ENCODE results near the gene KRTAP15-1. TPM values are rescaled to one million over a fixed set of nuclear protein-coding genes. Genes with fewer than 3 reads are reported as not detected.

The KRTAP15-1 gene
- total RNA-seq, 2 donors from 2014 or later = not detected

DNA sequence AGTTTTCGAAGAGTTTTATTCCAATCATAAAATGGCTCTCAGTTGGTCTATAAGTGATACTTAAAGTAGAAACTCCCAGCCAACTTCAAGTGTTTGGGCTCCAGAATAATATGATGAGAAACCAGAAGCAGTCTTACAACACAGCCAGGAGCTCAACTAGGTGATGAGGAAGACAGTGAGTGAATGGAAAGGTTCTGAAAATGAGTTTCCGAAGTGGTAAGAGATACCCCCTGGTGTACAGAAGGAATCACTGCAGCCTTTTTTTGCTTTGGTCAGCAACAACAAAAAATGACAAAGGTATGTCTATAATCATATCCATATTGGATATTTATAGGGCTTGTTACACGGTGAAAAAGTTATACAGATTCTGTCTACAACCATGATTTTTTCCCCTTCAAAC lies 23.6 kb downstream of the KRTAP15-1 start:
- Mint-ChIP-seq H3K27me3 (no peaks in the 10 kb centered on the region), H3K4me3 (no peak overlapping the region), H3K9me3 (peaks cover 7% of the 10 kb centered on the region), H3K27ac (no peak overlapping the region), H3K4me1 (ENCODE audit: low read depth in 2 of 2) (no peaks in the 10 kb centered on the region), H3K36me3 (no peaks in the 10 kb centered on the region)
- DNase-seq (ENCODE audit: low spot score) = no peak
- ATAC-seq = no peak

DNA sequence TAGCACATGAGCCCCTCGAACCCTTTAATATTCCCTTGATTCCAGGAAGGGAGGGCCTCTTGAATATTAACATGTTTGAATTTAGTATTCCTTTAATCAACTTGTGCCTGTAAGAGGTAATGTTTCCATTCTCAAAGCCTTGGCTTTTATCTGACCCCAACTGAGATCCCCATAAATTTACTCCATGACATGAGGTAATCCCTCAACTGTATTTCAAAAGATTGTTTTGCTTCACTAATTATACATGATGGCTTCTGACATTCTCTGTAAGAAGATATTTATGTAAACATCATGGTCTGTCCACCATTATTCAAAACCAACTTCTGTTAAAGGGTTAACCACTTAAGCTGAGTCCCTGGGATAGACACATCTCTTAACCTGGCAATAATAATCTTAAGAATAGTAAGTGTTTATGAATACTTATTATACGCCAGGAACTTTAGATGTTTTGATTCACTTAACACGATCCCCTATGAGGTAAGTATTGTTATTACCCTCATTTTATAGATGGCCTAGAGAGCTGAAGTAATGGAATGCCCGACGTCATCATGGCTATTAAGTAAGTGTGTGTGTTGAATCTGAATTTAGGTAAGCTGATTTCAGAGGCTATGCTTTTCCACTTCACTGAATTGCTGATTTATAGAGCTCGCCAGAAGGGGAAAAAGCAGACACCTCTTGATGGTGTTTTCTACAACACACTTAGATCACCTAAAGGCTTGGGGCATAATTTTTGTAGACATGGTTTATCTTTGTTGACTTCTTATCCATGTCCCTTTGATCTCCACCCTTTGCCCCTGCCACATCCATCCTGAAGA lies 29.0 kb downstream of the KRTAP15-1 start:
- no peak for DNase-seq (ENCODE audit: low spot score)
- Mint-ChIP-seq H3K9me3 (peaks cover 13% of the 10 kb centered on the region), H3K4me3 (no peak overlapping the region), H3K27ac (no peak overlapping the region), H3K4me1 (ENCODE audit: low read depth in 2 of 2) (no peaks in the 10 kb centered on the region), H3K27me3 (no peaks in the 10 kb centered on the region), H3K36me3 (no peaks in the 10 kb centered on the region)
- no peak for ATAC-seq

DNA sequence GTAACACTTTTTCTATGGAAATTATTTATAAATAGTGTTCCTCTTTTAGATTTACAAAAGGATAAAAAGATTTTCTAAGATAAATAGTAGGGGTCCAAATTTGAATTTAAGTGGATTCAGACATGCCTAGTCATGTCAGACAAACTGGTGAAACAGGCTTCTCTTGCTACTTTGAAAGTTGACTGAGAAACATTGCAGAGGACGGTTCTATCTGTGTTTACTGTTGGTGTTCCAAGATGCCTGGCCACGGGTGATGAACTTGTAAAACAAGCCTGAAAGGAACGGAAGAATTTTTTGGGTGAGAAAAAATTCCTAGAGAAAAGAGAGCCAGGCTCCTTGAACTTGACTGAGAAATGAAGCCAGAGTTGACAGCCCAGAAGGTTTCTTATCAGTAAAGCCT lies 37.9 kb downstream of the KRTAP15-1 start:
- H3K27me3 Mint-ChIP-seq = no peaks in the 10 kb centered on the region
- H3K36me3 Mint-ChIP-seq = no peaks in the 10 kb centered on the region
- peaks cover 13% of the 10 kb centered on the region for H3K9me3 Mint-ChIP-seq
- H3K27ac Mint-ChIP-seq = no peak overlapping the region
- DNase-seq (ENCODE audit: low spot score) (no peak), ATAC-seq (no peak)
- H3K4me3 Mint-ChIP-seq = no peak overlapping the region
- H3K4me1 Mint-ChIP-seq (ENCODE audit: low read depth in 2 of 2) = no peaks in the 10 kb centered on the region

DNA sequence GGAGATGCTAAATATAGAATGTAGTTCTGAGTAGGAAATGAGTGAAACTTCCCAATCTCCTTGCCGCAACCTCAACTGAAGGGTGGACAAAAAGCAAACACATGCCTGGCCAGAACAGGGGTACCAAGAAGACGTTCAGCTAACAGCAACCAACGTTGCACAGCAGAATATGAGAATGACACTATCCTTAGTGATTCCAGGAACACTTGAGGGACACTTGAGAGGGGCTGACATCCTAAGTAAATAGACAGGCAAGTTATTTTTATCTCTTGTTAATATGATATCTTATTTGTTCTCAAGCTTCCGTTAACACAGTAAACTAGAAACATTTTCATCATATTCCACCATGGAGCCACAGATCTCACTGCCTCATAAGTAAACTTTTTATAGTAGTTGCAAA lies 39.2 kb downstream of the KRTAP15-1 start:
- ATAC-seq (no peak), DNase-seq (ENCODE audit: low spot score) (no peak)
- H3K9me3 Mint-ChIP-seq = peaks cover 13% of the 10 kb centered on the region
- H3K27ac Mint-ChIP-seq = no peak overlapping the region
- H3K36me3 Mint-ChIP-seq = no peaks in the 10 kb centered on the region
- H3K27me3 Mint-ChIP-seq = no peaks in the 10 kb centered on the region
- no peak overlapping the region for H3K4me3 Mint-ChIP-seq
- no peaks in the 10 kb centered on the region for H3K4me1 Mint-ChIP-seq (ENCODE audit: low read depth in 2 of 2)

DNA sequence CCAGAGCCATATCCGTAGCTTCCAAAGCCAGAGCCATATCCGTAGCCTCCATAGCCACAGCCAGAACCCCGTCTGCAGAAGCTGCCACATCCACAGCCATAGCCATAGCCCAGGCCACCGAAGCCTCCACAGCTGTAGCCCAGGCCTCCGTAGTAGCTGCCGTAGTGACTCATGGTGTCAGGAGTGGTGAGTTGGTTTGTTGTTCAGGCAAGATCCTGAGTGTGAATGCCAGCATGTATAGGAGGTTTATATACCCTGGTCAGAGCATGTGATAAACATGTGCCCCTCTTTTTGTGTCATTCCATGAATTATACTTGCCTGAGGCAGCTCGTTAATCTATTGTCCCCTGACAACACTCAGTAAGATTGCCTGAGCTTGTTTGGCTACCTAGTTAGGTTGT lies 40.1 kb downstream of the KRTAP15-1 start, which contains the start of gene KRTAP19-1:
Gene KRTAP19-1, minus strand, starts transcription at position 223 of the 400 bp plus-strand sequence. Its CDS starts 50 bp downstream, at position 173.
- no peaks in the 10 kb centered on the region for H3K36me3 Mint-ChIP-seq
- ATAC-seq (no peak), DNase-seq (ENCODE audit: low spot score) (no peak)
- no peaks in the 10 kb centered on the region for H3K27me3 Mint-ChIP-seq
- peaks cover 17% of the 10 kb centered on the region for H3K9me3 Mint-ChIP-seq
- H3K27ac Mint-ChIP-seq = no peak within 1 kb of the TSS
- no peaks in the 10 kb centered on the region for H3K4me1 Mint-ChIP-seq (ENCODE audit: low read depth in 2 of 2)
- H3K4me3 Mint-ChIP-seq = no peak within 1 kb of the TSS

DNA sequence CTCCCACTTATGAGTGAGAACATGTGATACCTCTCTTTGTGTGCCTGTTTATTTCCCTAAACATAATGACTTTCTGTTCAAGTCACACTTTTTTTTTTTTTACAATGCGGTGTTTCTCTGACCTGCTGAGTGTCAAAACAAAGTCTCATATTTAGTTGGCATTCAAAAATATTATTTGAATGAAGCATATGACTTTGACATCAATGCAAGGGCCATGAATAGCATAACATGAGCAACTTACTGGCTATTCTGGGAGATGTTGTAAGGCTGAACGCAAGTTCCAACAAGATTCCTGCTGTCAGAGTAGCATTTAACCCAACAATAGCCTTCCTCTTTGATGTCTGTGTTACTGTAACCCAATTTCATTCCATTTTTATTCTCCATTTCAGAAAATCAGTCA lies 42.1 kb downstream of the KRTAP15-1 start:
- no peak for ATAC-seq
- Mint-ChIP-seq H3K4me1 (ENCODE audit: low read depth in 2 of 2) (no peaks in the 10 kb centered on the region), H3K27ac (no peak overlapping the region), H3K27me3 (no peaks in the 10 kb centered on the region), H3K36me3 (no peaks in the 10 kb centered on the region), H3K4me3 (no peak overlapping the region), H3K9me3 (peaks cover 19% of the 10 kb centered on the region)
- no peak for DNase-seq (ENCODE audit: low spot score)

DNA sequence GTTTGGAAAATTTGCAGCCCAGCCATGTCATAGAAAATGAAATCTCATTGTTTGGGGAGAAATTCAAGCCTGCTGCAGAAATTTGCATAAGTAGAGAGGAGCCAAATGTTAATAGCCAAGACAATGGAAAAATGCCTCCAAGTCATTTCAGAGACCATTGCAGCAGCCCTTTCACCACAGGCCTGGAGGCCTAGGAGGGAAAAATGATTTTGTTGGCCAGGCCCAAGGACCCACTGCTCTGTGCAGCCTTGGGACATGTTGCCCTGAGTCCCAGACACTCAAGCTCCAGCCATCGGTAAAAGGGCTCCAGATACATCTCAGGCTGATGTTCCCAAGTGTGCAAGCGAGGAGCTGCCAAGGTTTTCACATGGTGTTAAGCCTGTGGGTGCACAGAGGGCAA lies 46.1 kb downstream of the KRTAP15-1 start:
- no peaks in the 10 kb centered on the region for H3K27me3 Mint-ChIP-seq
- ATAC-seq = no peak
- peaks cover 18% of the 10 kb centered on the region for H3K9me3 Mint-ChIP-seq
- H3K27ac Mint-ChIP-seq = no peak overlapping the region
- H3K4me3 Mint-ChIP-seq = no peak overlapping the region
- no peaks in the 10 kb centered on the region for H3K36me3 Mint-ChIP-seq
- H3K4me1 Mint-ChIP-seq (ENCODE audit: low read depth in 2 of 2) = no peaks in the 10 kb centered on the region
- DNase-seq (ENCODE audit: low spot score) = no peak

DNA sequence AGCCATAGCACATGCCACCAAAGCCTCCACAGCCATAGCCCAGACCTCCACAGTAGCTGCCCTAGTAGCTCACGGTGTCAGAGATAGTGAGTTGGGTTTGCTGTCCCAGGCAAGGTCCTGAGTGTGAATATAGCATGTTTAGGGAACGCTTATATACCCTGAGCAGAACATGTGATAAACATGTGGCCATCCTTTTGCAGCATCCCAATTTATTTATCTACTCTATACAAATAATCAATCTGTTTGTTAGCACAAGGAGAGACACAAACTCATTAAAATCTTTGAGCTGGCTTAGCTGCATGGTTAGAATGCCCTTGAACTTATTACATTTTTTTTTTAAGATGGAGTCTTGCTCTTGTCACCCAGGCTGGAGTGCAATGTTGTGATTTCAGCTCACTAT lies 47.3 kb downstream of the KRTAP15-1 start, which contains the start of gene KRTAP19-2:
Gene KRTAP19-2, minus strand, starts transcription at position 101 of the 400 bp plus-strand sequence. Its CDS starts 88 bp downstream, at position 13.
- Mint-ChIP-seq H3K27me3 (no peaks in the 10 kb centered on the region), H3K4me1 (ENCODE audit: low read depth in 2 of 2) (no peaks in the 10 kb centered on the region), H3K4me3 (no peak within 1 kb of the TSS), H3K36me3 (no peaks in the 10 kb centered on the region), H3K27ac (no peak within 1 kb of the TSS), H3K9me3 (peaks cover 13% of the 10 kb centered on the region)
- no peak for DNase-seq (ENCODE audit: low spot score)
- ATAC-seq = no peak

Other genes starting within 250 kb of the KRTAP15-1 start
- not detected for gene CLDN8, start 224.2 kb upstream of the KRTAP15-1 start, total RNA-seq
- gene KRTAP24-1, start 157.3 kb upstream of the KRTAP15-1 start, total RNA-seq = not detected
- not detected for gene KRTAP25-1, start 150.8 kb upstream of the KRTAP15-1 start, total RNA-seq
- gene KRTAP26-1, start 120.0 kb upstream of the KRTAP15-1 start, total RNA-seq = not detected
- gene KRTAP27-1, start 102.6 kb upstream of the KRTAP15-1 start, total RNA-seq = not detected
- gene KRTAP23-1, start 91.7 kb upstream of the KRTAP15-1 start, total RNA-seq = not detected
- gene KRTAP13-2, start 68.0 kb upstream of the KRTAP15-1 start, total RNA-seq = not detected
- gene KRTAP13-1, start 44.2 kb upstream of the KRTAP15-1 start, total RNA-seq = not detected
- gene KRTAP13-3, start 14.3 kb upstream of the KRTAP15-1 start, total RNA-seq = not detected
- not detected for gene KRTAP13-4, start 10.1 kb upstream of the KRTAP15-1 start, total RNA-seq
- not detected for gene KRTAP19-1, start 40.1 kb downstream of the KRTAP15-1 start, total RNA-seq
- gene KRTAP19-2, start 47.2 kb downstream of the KRTAP15-1 start, total RNA-seq = not detected
- gene KRTAP19-3, start 51.7 kb downstream of the KRTAP15-1 start, total RNA-seq = not detected
- gene KRTAP19-4, start 56.9 kb downstream of the KRTAP15-1 start, total RNA-seq = not detected
- gene KRTAP19-5, start 61.9 kb downstream of the KRTAP15-1 start, total RNA-seq = not detected
- not detected for gene KRTAP19-6, start 101.6 kb downstream of the KRTAP15-1 start, total RNA-seq
- not detected for gene KRTAP19-7, start 121.0 kb downstream of the KRTAP15-1 start, total RNA-seq
- not detected for gene KRTAP22-2, start 150.1 kb downstream of the KRTAP15-1 start, total RNA-seq
- not detected for gene KRTAP6-3, start 152.2 kb downstream of the KRTAP15-1 start, total RNA-seq
- gene KRTAP6-2, start 158.6 kb downstream of the KRTAP15-1 start, total RNA-seq = not detected
- gene KRTAP22-1, start 160.8 kb downstream of the KRTAP15-1 start, total RNA-seq = not detected
- gene KRTAP6-1, start 173.7 kb downstream of the KRTAP15-1 start, total RNA-seq = not detected
- not detected for gene KRTAP20-1, start 176.2 kb downstream of the KRTAP15-1 start, total RNA-seq
- not detected for gene KRTAP20-4, start 180.4 kb downstream of the KRTAP15-1 start, total RNA-seq
- not detected for gene KRTAP20-2, start 194.9 kb downstream of the KRTAP15-1 start, total RNA-seq
- not detected for gene KRTAP20-3, start 202.6 kb downstream of the KRTAP15-1 start, total RNA-seq